ENCODE data around the gene MORN1.

Gene MORN1

DNA sequence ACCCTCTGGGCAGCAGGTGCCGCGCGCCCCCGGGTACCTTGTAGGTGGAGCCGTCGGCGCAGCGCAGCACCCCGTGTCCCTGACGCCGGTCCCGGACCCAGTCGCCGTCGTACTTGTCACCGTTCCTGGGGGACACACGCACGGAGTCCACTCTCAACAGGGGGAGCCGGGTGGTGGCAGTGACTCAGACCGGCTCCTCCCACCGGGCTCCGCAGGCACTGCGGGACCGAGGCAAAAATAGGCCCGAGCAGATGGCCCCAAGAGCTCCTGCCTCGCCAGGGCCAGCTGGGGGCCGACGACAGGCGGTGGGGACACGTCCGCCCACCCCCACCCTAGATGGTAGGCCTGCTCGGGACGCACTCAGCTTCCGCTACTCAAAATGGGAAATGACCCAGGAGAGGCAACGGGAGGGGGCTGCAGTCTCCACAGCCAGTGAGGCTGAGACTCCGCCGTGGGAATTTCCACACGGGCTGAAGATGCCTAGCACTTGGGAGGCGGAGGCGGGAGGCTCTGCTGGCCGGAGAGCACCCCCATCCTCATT is 6.3 kb downstream of the MORN1 start:
- peak; percentile 14 for DNase-seq

DNA sequence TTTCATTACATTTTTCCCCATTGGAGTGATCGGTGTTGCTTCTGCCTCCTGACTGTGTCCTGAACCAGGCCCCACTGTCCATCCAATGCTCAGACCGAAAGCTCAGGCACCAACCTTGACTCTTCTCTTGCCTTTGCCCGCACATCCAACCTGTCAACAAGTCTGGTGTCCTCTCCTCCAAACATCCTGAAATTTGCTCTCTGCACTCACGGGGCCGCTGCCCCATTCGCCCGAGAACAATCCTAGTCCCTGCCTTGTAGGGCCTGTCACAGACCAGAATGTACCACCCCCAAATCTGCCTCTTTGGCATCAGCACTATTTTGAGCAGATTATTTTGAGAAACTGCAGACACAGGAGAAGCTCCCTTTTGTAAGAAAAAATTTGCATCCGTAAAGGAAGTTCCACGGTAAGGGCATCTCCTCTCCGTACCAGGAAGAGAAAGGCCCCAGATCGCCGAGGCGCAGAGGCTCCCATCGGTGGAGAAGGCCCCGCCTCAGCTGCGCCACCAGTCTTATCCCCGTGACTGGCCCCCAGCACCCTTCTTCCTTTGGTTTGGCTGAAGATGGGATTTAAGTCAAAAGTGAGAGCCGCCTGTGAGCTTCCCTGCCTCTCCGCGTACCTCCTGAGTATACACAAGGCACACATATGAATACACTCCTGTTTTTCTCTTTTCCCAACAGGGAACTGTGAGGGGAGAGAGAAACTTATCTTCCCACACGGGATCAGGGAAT is 7.1 kb downstream of the MORN1 start:
- DNase-seq = peak; percentile 8

DNA sequence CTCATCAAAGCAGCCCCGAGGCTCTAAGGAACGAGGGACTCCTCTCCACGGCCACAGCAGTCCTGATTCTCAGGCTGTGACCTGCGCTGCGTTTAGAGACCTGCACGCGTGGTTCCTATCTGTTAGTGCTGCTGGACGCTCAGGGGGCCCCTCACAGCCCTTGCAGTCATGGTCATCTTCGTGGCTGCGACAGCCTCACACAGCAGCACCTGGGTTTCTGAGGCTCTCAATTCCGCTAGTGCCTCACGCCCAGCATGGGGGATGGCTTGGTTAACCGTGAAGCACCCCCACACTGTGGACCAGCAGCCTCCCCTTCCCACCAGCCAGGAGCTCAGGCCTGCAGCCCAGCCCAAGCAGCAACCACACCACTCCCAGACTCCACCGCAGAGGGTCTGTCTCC is 7.8 kb downstream of the MORN1 start:
- DNase-seq = peak; percentile 9

DNA sequence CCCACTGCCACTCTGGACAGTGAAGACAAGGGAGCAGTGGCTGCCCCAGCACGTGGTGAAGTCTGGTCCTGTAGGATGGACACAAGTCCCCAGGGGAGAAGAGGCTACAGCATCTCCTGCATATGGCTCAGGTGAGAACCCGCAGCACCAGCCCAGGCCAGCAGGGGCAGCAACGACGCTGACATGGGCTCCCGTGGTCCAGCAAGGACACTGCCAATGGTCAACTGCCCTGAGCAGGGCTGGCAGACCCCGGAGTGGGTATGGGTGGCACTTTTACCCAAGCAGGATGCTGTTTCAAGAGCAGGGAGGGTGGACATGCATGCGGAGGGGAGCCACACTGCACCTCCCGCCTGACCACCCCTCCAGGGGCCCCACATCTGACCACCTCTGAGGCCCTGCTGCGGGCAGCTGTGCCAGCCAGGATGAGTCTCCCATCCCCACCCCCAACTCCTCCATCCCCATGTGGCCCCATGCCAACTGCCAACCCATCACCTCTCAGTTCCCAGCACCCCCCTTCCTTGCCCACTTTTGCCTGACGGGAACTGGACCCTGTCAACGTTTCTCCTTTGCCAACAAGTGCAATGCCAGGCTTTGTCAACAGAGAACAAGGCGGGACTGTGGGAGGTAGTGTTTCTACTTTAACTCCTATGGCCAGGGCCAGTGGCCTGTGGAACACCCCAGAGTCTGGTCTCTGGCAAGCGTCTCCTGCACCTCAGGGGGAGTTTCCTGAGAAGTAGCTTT is 8.6 kb downstream of the MORN1 start:
- DNase-seq = peak; percentile 33

GRCh38 chr1:2381741-2382620 is 9.4 kb downstream of the MORN1 start:
- peak; percentile 81 for DNase-seq

GRCh38 chr1:2380816-2381591 is 10.3 kb downstream of the MORN1 start:
- DNase-seq = peak; percentile 14

- peak; percentile 9 for DNase-seq
These were observed 11.5 kb downstream of the MORN1 start for GRCh38 chr1:2379733-2380404.

GRCh38 chr1:2378956-2379732 is 12.2 kb downstream of the MORN1 start:
- peak; percentile 9 for DNase-seq

- peak; percentile 14 for DNase-seq
These were observed 12.9 kb downstream of the MORN1 start for GRCh38 chr1:2378441-2378851.

DNA sequence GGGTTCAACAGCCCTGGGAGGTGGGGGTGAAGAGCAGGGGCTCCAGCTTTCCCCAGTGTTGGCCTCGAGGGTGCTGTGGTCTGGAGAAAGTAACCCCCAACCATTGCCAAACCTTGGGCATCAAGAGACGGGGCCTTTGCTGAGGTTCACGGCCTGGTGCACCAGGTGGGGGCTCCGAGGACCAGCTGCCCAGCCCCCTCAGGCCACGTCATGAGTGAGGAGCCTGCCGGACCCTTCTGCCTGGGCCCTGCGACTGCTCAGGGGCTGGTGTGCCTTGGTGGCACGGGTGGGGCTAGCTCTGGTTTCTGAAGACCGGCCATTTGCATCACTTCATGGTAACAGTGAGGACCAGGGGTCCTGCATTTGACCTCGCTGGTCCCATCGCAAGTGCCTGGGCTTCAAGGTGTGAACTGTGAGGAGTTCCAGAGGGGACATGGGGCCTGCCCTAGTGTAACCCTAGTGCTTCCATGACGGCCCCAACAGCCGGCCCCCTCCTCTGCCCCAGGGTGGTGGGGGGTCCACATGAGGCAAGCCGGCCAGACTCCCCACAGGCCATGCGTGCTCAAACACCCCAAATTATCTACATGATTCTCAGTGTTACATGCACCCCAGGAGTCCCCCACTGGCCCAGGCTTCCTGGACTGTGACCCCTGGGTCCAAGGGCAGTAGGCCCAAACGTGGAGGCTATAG is 13.5 kb downstream of the MORN1 start:
- DNase-seq = peak; percentile 13

DNA sequence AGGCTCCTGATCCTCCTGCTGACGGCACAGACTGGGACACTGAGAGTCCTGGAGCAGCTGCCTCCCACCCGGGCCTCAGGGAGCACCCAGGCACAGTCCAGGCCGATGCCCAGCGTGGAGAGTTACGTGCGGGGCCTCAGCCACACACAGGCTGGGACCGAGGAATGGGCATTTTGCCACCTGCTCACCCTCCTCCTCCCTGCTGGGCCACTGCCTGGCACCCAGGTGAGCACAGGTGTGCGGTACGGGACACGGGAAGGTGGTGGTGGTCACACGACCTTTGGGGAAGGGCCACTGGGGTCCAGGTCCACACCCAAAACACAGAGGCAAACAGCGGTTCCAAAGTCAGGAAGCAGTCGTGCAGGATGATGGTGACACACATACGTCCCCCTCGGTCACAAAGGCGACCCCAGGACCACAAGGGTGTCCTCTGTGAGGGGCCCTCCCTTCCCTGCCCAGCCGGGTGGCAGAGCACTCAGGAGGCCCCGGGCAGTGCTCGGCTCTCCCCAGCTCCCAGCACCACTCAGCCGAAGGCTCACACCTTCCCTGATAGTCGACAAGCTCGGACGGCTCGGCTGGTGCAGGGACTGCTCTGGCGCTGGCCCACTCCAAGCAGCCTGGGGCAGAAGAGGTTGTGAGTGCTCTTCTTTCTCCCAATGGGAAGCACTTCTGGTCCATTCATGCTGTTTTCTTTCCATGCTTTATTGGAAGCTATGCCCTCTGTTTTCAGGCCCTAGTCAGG is 14.3 kb downstream of the MORN1 start:
- peak; percentile 6 for DNase-seq

GRCh38 chr1:2376261-2376741 is 15.1 kb downstream of the MORN1 start:
- peak; percentile 8 for DNase-seq

GRCh38 chr1:2375923-2376260 is 15.5 kb downstream of the MORN1 start:
- no peak for DNase-seq

GRCh38 chr1:2375246-2375922 is 16.0 kb downstream of the MORN1 start:
- peak; percentile 10 for DNase-seq

- no peak for DNase-seq
These were observed 16.9 kb downstream of the MORN1 start for GRCh38 chr1:2374252-2375155.

DNA sequence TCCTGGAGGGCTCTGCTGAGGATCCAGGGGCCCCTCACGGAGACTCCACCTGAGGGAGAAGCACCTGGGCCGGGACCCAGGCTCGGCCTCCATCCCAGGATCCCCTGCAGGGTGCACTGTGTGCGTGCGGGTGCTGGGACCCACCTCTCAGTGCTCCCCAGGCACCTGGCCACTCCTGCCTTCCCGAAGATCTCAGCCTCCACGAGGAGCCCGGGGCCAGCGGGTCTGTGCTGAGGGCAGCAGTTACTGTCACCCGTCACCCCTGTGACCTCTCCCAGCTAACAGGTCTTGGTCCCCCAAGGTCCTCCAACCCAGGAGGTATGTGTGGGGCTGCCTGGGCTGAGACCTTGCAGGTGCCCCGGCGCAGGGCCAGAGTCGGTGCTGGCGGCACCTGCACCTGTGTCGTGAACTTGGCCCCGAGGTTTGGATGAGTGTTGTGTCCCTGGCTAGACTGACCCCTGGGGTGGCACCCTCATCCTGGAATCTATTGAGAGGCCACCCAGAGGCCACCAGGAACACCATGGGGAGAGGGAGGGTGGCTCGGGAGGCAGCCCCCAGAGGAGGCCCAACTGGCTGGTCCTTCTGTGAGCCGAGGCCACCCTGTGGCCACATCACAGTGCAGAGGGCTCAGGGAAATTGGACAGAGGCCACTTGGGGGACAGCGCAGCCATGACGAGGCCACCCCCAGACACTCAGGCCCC is 17.7 kb downstream of the MORN1 start:
- DNase-seq = peak; percentile 11
